Fibroblast of mammary gland (primary cell): ENCODE results near the gene BTG2.

Experiments
- DNase-seq: peaks from one replicate; pipeline ENCODE4 v3.0.0-alpha.2; 2010; ENCODE audit warnings: low read depth
- H3K4me3 ChIP-seq: 2 replicates; pipeline ENCODE4 v1.5.1; 2011; ENCODE audit warnings: low read depth, mild to moderate bottlenecking, low read length, moderate library complexity; ENCODE audit not compliant: control insufficient read depth
- TF ChIP-seq, protein P1 (sequence below): conservative IDR thresholded peaks from 2 replicates; pipeline ENCODE4 v1.5.1; 2011; ENCODE audit warnings: low read depth, low read length, inconsistent platforms; ENCODE audit not compliant: control insufficient read depth, insufficient read depth

The BTG2 gene

DNA sequence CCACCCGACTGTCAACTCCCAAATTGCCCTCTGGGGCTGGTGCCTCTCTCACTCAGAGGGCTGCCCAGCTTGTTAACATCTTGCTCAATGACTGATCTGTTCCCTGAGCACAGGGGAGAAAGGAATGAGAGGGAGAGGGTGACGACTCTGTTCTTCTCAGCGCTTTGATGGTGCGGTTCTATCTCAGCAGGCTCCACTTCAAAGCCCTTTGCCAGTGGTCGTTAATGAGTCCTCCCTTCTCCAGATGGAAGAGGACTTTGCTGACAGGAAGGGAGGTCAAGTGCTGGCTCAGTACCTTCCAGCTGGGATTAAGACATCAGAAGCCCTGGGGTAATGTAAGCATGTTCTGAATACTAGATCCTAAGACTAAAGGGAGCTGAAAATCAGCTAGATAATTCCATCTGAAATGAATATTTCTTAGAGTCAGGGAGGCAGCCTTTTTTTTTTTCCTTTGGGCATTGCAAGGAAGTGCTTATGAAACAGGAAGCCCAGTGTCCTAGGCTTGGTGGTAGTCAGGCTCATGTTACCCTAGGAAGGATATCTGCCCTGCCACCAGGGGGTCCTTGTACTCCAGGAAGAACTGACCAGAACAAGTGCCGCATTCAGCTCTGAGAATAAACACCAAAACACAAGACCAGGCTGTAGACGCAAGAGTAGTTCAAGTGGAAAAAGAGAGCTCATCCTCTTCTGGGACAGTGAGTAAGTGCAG, 40.9 kb downstream of the BTG2 start:
- H3K4me3 ChIP-seq: no peak overlapping the region
- no peak for DNase-seq
- TF ChIP-seq, protein P1, sequence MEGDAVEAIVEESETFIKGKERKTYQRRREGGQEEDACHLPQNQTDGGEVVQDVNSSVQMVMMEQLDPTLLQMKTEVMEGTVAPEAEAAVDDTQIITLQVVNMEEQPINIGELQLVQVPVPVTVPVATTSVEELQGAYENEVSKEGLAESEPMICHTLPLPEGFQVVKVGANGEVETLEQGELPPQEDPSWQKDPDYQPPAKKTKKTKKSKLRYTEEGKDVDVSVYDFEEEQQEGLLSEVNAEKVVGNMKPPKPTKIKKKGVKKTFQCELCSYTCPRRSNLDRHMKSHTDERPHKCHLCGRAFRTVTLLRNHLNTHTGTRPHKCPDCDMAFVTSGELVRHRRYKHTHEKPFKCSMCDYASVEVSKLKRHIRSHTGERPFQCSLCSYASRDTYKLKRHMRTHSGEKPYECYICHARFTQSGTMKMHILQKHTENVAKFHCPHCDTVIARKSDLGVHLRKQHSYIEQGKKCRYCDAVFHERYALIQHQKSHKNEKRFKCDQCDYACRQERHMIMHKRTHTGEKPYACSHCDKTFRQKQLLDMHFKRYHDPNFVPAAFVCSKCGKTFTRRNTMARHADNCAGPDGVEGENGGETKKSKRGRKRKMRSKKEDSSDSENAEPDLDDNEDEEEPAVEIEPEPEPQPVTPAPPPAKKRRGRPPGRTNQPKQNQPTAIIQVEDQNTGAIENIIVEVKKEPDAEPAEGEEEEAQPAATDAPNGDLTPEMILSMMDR: no peak

DNA sequence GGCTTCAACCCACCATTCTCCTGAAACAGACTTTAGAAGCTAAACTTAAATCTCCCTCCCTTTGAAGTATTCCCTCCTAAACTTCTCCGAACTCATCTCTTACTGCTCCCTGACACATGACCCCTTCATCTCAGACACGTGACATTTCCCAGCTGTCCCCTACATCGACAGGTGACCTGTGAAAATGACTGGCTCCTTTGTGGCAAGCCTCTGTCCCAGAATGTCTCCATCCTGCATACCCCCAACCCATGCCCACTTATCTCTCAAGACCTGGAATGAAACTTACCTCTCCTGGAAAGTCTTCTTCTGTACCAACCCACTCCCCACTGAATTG, 41.4 kb downstream of the BTG2 start:
- TF ChIP-seq, protein P1: no peak
- no peak overlapping the region for H3K4me3 ChIP-seq
- no peak for DNase-seq

DNA sequence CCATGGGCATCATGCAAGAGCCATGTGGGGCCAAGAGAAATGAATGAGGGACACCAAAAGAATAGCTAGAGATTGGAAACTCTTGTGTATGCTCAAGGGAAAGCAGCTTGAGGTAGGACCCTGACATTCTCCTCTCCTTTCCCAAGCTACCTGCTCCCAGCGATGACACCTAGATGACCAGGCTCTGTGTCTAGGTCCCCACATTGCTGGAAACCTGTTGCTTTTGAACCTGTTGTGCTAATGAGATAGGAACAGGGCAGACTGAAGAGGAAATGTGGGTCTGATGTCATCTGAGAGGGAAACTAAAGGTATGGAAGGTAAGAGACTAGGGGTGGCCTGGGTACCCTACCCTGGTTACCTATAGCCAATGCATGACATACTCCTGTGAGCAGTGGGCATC, 43.8 kb downstream of the BTG2 start:
- TF ChIP-seq, protein P1: no peak

DNA sequence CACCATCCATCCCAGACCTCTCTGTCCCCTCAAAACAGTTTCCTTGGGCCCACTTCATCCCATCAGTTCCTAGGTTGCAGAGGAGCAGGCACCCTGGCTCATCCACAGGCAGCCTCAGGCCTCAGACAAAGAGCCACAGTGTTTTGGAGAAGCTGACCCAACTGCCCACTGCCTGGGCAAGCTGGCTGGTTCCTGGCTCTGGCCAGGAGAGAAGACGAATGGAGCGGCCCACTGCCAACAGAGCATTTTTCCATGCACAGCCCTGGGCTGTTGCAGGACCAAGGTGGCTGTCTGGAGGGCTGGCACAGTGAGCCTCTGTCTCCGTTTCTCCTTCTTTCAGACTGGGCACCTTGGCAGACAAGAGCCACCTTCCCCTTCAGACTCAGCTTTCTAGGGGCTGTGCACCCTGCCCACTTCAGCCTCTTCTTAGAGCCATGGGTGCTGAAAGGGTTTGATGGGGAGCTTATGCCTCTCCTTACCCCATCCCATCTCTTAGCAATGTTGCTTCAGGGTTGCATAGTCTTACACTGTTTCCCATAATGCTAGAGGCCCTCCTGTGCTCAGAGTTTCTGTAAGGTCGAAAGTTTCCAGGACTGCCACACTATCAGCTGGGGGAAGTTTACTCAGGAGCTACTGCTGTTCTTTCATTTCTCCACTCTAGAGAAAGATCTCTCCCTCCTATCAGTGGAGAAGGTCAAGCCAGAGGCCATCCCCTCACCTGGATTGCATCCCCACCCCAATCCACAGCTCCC, 44.6 kb downstream of the BTG2 start:
- TF ChIP-seq, protein P1: no peak
- no peak for DNase-seq
- no peak overlapping the region for H3K4me3 ChIP-seq

More for the DNA sequence above, 43.8 kb downstream of the BTG2 start:
- no peak overlapping the region for H3K4me3 ChIP-seq
- no peak for DNase-seq

DNA sequence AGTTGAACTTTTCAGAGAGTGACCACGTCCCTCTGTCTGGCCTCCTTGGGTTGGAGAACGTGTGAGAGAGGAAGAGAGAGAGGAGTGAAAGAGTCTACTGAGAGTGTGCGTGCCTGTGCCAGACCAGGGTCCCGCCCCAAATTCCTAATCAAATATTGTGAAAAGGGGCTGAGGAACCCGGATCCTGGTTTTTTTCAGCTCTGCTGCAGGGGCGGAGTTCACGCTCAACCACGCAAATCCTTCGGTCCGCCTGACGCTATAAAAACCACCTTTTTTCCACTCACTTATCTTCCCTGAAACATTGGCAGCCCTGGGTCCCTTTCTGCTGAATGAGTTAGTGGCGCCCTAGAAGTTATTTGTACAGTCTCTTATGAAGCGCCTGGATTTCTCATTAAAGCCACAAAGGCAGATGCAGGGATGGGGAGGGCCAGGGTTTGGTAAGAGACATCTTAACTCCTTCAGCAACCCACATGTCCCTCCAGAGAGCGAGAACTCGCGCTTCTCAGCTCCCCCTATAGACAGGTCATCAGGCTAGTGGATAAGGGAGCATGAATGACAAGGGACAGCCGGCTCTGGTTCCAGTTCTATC, 45.8 kb downstream of the BTG2 start, which contains the start of gene FMOD:
Gene FMOD (minus strand): TSS at position 86 of the 589 bp plus-strand sequence. CDS start 2,852 bp downstream, outside the sequence.
- peak; percentile 48 for DNase-seq
- H3K4me3 ChIP-seq: no peak within 1 kb of the TSS

DNA sequence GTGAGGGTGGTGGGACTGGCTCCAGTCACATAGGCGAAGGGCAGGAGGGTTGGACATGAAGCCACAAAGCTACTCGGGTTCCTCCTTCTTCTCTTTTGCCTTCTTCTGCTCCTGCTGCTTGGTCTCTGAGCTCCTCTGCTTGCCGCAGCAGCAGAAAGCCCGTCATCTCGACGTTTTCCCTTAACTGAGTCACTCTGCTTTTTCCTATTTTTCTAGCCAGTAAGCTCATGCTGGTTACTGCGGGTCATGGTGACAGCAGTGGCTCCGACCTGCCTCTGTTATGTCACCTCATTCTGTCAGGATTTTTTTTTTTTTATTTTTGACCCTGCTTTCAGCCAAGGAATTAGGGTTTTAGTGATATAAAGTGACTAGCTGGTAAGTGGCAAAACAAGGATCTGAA, 48.2 kb downstream of the BTG2 start:
- TF ChIP-seq, protein P1: no peak
- no peak for DNase-seq
- no peak overlapping the region for H3K4me3 ChIP-seq

More for the DNA sequence above, 45.8 kb downstream of the BTG2 start, which contains the start of gene FMOD:
- TF ChIP-seq, protein P1: peak; percentile 1
